ENCODE results near the gene CRACR2B. TPM values are rescaled to one million over a fixed set of nuclear protein-coding genes. Genes with fewer than 3 reads are reported as not detected.

CRACR2B gene
- total RNA-seq, 1 donor from 2014 or later, result 0.53 TPM

GRCh38 chr11:826836-827145 is 928 bp upstream of the CRACR2B start:
- H3K36me3 ChIP-seq (ENCODE audit: control insufficient read depth, insufficient read depth, low read length), result peaks cover 16% of the 10 kb centered on the region
- DNase-seq (ENCODE audit: low read depth) (no peak), FAIRE-seq (no peak)
- TF ChIP-seq CTCF (IDR thresholded peaks at IDR 0.05; ENCODE audit: insufficient read depth, low read length, severe bottlenecking), result no peak
- H3K27me3 ChIP-seq (ENCODE audit: control insufficient read depth, insufficient read depth, low read length), result peaks cover 2% of the 10 kb centered on the region
- peak overlapping the region; percentile 29 for H3K4me3 ChIP-seq (ENCODE audit: low read depth, low read length)

GRCh38 chr11:827146-827896 is 398 bp upstream of the CRACR2B start:
- DNase-seq (ENCODE audit: low read depth), result no peak
- TF ChIP-seq CTCF (IDR thresholded peaks at IDR 0.05; ENCODE audit: insufficient read depth, low read length, severe bottlenecking), result no peak
- H3K27me3 ChIP-seq (ENCODE audit: control insufficient read depth, insufficient read depth, low read length), result peaks cover 2% of the 10 kb centered on the region
- no peak for FAIRE-seq
- peaks cover 12% of the 10 kb centered on the region for H3K36me3 ChIP-seq (ENCODE audit: control insufficient read depth, insufficient read depth, low read length)
- H3K4me3 ChIP-seq (ENCODE audit: low read depth, low read length), result peak overlapping the region; percentile 29

- Histone ChIP-seq H3K27me3 (ENCODE audit: control insufficient read depth, insufficient read depth, low read length) (peaks cover 2% of the 10 kb centered on the region), H3K36me3 (ENCODE audit: control insufficient read depth, insufficient read depth, low read length) (peaks cover 7% of the 10 kb centered on the region), H3K4me3 (ENCODE audit: low read depth, low read length) (no peak overlapping the region)
- FAIRE-seq (no peak), DNase-seq (ENCODE audit: low read depth) (no peak)
- no peak for TF ChIP-seq CTCF (IDR thresholded peaks at IDR 0.05; ENCODE audit: insufficient read depth, low read length, severe bottlenecking)
Measured at GRCh38 chr11:828506-829175, 922 bp downstream of the CRACR2B start.

- no peak for FAIRE-seq
- no peak for DNase-seq (ENCODE audit: low read depth)
Measured at GRCh38 chr11:829176-829846, 1.6 kb downstream of the CRACR2B start.

GRCh38 chr11:829847-830294 is 2.2 kb downstream of the CRACR2B start:
- TF ChIP-seq CTCF (IDR thresholded peaks at IDR 0.05; ENCODE audit: insufficient read depth, low read length, severe bottlenecking), result no peak
- DNase-seq (ENCODE audit: low read depth) (no peak), FAIRE-seq (no peak)
- Histone ChIP-seq H3K36me3 (ENCODE audit: control insufficient read depth, insufficient read depth, low read length) (peaks cover 4% of the 10 kb centered on the region), H3K27me3 (ENCODE audit: control insufficient read depth, insufficient read depth, low read length) (peaks cover 2% of the 10 kb centered on the region), H3K4me3 (ENCODE audit: low read depth, low read length) (peak overlapping the region; percentile 27)

More at GRCh38 chr11:829176-829846, 1.6 kb downstream of the CRACR2B start:
- peaks cover 2% of the 10 kb centered on the region for H3K27me3 ChIP-seq (ENCODE audit: control insufficient read depth, insufficient read depth, low read length)
- no peak for TF ChIP-seq CTCF (IDR thresholded peaks at IDR 0.05; ENCODE audit: insufficient read depth, low read length, severe bottlenecking)
- H3K36me3 ChIP-seq (ENCODE audit: control insufficient read depth, insufficient read depth, low read length), result peaks cover 3% of the 10 kb centered on the region
- no peak overlapping the region for H3K4me3 ChIP-seq (ENCODE audit: low read depth, low read length)
